D341Med (cell line): Measurements from ENCODE around the gene GALNT2.

ENCODE experiments used
- DNase-seq: peaks from one replicate; pipeline ENCODE4 v3.0.0; 2012; ENCODE audit warnings: low spot score

GALNT2 gene

DNA sequence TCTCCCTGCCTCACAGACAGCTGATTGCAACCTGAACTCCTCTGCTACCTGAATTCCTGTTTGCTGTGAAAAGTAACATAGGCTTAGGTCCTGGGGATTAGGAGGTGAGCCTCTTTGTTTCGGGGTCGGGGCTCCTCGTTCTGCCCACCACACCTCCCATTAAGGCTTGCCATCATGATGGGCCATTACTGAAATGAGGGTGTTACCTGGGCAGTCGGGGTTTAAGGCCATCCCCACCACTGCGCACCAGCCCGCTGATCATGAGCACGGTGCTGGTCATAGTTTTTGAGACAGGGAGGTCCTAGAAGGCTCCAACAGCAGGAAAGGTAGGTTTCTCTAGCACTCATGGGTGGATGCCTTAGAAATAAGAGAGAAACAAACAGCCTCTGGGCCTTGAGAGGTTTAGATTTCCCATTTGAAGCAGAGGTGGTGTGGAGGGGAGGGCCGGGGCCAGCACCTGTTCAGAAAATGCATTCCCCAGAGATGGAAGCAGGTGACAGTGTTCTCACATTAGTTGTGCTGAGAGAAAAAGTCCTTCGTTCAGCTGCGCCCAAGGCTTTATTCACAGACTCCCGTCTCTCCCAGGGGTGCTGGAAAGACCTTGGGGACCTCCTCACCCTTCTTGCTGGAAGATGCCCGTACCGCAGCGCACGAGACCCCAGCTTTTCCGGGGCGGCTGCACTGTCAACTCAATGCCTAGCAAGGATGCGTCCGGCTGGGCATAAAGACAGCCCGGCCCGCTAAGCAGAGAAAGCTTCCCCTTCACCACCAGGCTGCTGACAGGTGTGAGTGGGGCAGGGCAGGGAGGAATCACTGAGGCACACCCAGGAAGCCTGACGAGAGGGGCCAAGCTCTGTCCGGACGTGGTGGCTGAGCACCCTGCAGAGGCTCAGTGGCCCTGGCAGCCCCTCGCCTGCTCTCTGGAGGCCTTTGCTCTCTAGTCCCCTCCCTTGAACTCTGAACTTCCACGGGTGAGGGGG is 233.6 kb downstream of the GALNT2 start:
- DNase-seq = no peak

DNA sequence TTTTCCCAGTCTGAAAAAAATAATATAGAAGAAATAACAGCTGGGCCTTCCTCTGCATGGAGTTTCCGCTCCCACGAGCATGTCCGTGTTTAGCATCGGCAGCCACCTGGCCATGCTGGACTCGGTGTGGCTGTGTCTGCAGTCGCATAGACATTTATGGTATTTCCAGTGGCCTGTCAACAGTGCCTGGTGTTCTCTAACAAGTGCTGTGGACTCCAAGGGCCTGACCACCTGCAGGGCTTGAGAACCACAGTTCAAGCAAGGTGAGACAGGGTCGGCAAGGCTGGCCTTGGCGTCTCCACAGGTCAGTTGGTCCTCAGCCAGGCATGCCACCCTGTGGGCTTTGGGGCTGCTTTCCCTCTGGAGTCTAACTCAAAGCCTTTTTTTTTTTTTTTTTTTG is 234.3 kb downstream of the GALNT2 start:
- DNase-seq = no peak

DNA sequence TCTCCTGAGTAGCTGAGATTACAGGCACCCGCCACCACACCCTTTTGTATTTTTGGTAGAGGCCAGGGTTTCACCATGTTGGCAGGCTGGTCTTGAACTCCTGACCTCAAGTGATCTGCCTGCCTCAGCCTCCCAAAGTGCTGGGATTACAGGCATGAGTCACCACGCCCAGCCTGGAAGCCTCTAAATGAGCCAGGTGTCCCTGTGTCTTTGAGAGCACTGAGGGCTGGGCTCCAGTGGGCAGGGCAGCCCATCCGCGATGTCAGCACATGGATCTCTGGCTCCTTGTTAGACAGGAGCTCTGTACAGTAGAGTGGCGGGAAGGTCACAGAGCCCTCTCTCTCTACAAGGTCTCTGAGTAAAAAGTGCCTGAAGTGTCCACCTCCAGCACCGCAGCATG is 234.8 kb downstream of the GALNT2 start:
- DNase-seq = no peak

DNA sequence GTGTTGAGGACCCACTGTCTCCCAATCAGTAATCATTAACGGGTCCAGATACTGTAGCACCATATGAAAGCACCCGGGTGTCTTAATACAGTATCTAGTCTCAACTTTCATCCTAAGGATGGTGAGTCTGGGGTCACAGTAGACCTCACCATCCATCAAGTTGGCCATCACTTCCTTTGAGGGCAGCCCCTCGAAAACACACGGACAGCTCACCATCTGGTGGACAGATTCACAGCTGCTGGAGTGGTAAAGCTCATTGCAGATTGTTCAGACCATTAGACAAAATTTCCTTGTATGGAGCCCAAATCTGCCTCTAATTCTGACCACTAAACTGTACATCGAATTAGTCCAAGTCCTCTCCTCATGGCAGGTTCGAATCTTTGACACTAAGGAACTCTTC is 236.0 kb downstream of the GALNT2 start:
- DNase-seq = no peak

DNA sequence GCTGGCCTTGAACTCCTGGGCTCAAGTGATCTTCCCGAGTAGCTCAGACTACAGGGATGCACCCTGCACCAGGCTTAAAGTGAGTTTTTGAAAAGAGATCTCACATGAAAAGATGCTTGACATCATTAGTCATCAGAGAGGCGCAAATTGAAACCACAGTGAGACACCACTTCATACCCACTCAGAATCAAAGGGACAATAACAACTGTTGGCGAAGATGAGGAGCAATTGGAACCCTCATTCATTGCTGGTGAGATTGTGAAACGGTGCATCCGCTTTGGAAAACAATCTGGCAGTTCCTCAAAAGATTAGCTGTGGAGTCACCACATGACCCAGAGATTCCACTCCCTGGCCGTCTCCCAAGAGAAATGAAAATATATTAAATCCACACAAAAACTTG is 236.8 kb downstream of the GALNT2 start:
- DNase-seq = no peak

DNA sequence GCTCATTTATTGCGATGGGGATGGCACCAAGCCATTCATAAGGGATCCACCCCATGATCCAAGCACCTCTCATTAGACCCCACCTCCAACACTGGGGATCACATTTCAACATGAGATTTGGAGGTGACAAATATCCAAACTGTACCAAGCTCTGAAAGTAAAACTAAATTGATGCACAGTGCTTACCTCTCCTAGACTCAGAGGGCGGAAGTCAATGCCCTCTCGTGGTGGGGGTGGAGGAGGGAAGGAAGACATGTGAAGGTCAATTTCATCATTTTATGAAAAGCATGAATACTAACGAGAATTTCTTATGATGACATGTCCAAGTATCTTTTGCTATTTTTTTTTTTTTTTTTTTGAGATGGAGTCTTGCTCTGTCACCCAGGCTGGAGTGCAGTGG is 239.1 kb downstream of the GALNT2 start:
- no peak for DNase-seq

DNA sequence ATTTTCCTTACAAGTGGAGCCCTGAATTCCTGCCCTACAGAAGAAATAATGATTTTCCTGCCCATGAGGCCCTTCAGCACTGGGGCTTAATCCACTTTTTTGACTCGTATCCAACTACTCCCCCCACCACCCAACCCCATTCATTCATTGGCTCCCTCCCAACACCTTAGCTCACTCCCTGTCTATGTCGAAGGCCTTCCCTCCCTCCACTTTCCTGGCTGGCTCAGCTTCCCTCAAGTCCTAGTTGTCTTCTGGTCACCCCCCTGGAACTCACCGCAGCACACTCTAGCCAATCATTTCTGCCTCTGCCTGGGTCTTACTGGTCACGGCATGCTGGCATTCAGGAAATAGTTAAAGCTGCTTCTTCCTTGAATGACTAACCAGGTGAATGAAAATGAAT is 240.2 kb downstream of the GALNT2 start:
- DNase-seq = no peak

DNA sequence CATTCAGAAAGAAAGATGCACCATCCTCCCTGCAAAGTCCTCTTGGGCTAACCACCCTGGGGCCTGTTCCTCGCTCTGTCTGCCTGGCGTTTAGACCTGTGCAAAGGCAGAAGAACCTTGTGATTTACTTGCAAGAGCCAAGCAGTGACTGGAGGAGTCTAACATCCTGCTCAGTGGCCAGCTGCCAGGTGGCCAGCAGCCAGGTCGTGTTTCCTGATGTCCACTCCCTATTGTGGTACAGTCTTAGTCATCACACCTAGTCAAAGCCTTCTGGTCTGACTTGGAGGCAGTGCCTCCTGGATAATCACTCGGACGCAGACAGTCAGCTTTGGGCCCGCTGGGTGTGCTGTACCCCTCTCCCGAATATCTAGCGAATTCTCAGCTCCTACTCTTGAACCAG is 241.0 kb downstream of the GALNT2 start:
- no peak for DNase-seq

DNA sequence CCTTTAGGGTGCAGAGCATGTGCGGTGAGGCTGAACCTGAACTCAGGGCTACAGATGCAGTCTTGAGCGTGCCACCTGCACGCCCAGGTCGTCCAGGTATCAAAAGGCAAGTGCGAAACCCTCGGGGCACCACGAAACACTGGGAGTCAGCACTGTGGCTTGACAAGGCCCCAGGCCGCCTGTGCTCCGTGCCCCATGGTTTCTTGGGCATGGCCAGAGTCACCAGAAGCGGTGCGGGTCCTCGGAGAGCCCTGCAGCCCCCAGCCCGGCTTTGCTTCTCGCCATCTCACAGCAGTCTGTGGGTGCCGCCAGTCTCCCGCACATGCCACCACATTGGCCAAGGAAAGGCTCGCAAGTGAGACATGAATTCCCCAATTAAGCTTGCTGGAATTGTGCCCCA is 241.8 kb downstream of the GALNT2 start:
- no peak for DNase-seq

DNA sequence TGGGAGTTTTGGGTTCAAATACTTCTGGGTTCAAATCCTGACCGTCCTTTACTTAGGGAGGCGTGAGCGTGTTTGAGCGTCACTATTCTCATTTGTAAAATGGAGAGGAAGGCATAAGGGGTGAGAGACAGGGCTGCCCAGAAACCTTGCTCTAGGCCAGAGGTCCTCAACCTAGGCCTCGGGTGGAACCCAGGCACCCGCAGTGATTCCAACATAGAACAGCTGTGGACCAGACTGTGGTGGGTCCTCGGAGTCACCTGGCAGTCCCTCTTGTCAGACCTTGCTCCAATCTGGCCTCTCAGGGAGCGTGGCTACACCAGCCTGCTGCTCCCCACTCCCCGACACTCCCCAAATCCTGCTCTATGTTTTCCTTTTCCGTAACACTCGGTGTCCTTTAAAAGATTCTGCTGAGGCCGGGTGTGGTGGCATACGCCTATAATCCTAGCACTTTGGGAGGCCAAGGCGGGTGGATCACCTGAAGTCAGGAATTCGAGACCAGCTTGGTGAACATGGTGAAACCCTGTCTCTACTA is 242.7 kb downstream of the GALNT2 start:
- no peak for DNase-seq

DNA sequence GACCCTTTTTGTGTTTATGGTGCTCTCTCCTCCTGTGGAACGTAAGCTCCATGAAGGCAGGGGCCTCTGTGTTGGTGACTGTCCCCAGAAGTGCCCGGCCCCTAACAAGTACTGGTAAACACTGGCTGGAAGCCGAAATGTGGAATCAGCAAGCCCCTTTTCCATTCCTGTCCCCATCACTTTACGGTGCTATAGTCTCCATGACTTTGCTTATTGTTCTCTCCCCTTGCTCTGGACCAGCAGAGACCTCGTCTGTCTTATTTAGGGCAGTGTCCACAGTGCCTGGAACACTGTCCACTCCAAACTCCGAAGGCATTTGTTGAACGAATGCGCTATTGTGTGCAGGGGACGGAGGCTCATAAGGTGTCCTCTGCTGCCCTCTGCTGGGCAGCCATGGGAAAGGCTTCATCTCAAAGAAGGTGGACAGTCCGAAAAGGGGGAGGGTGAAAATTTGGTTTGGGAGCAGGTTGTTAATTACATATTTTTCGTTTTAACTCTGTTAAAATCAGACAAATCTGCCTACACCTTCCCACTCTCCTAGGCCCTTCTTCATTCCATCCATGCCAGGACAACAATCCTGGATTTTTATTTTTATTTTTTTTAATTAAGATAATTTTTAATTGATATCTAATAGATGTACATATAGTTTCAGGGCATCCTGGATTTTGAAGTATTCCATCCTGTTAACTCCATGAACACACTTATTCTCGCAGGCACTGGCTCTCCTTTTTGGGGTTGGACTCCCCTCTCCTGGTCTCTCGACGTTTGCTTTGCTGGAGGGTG is 243.5 kb downstream of the GALNT2 start:
- peak; percentile 85 for DNase-seq

DNA sequence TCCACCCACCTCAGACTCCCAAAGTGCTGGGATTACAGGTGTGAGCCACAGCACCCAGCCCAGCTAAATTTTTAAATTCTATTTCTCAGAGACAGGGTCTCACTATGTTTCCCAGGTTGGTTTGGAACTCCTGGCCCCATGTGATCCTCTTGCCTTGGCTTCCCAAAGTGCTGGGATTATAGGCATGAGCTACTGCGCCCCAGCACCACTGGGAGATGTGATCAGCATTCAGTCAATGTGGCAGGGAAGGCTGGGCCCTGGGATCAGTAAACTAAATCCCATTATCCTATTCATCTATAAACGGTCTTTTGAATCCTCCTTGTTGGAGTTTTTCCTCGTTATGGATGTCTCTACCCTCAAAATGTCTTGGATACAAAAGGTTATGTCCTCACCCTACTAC is 245.6 kb downstream of the GALNT2 start:
- DNase-seq = no peak

DNA sequence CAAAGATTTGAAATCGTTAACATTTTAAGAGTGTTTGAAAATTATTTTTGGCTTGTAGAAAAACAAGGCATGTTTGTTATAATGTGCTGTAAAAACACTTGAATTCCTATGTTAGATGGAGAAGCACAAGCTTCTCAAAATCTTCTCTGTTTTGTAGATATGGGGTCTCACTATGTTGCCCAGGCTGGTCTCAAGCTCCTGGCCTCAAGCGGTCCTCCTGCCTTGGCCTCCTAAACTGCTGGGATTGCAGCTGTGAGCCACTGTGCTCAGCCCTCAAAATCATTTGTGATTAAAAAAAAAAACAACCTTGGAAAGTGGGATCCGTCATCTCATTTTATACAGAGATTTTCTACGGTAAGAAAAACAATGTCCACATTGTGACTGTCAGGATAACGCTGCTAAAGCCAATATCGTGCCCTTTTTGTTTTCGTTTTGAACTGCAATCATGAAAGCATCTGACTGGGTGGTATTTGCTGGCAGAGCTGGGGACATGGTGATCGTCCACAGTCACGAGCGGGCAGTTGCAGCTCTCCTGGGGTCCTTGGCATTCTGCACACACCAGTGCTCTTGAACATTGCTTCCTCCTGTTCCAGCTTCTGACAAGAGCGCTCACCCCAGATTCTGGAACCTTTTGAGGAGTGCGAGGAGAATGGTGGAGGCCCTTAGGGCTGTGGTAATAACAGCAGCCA is 246.6 kb downstream of the GALNT2 start:
- no peak for DNase-seq

DNA sequence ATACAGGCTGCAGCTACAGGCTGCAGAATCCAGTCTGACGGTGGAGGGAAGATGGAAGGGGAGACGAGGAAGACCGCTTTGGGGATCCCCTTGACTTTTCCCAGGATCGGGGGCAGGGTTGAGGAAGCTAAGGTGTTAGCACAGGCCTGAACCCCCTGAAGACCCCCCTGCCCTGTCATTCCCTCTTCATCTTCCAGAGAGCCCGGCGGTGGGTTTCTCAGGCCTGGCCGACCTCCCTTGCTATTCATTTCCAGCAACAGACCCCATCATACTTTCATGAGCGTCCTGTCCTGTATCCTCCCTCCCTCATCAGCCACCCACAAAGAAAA is 247.1 kb downstream of the GALNT2 start:
- no peak for DNase-seq

DNA sequence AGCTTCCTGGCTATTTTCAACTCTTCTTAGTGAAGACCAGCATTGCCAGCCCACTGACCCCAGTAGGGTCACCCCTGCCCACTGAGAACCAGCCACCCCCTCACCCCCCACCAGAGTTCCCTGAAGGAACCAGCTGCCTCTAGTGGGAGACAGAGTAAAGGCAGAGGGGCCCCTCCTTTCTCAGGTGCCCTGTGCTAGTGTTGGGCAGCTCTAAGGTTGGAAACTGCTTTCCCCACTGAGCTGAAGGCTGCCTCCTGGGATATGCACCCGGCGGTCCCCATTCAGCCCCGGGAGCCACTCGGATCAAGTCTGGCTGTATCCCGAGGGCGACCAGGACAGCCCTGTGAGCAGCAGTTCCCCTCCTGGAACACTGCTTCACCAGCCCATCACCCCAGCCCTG is 248.1 kb downstream of the GALNT2 start:
- no peak for DNase-seq

DNA sequence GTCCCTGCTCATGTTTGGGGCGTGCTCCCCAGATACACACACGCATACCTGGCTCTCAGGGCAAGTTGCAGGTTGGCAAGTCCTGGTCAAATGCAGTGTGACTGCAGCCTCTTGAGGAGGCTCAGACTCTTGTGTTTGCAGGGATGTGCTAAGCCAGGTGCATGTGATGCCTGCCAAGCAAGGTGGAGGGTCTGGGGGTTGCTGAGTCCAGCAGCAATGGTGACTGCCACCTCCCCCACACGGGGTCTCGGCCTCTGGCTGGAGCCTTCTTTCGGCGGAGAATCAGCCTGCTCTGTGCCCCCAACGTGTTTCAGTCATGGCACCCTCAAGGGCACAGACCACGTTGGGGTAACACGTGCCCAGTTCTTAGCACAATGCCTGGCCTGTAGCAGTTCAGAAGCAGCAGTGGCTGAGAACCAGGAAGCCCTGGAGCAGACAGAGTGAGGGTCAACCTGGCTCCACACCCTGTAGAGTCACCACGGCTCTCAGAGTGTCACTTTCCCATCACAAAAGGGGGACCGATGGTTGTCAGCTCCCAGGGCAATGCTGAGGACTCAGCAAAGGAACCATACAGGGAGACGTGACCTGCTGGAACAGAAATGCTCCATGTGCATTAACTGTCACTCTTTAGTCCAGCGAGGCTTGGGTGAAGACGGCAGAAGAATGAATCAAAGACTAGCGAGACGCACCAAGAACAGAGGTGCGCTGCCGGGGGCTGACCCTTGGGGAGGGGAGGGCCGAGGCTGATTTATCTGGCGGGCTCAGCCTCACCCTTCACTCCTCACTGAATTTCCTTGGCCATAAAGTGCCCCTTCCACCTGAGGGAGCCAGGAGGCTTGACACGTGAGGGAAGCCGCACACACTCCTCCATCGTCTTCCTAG is 250.1 kb downstream of the GALNT2 start:
- no peak for DNase-seq

DNA sequence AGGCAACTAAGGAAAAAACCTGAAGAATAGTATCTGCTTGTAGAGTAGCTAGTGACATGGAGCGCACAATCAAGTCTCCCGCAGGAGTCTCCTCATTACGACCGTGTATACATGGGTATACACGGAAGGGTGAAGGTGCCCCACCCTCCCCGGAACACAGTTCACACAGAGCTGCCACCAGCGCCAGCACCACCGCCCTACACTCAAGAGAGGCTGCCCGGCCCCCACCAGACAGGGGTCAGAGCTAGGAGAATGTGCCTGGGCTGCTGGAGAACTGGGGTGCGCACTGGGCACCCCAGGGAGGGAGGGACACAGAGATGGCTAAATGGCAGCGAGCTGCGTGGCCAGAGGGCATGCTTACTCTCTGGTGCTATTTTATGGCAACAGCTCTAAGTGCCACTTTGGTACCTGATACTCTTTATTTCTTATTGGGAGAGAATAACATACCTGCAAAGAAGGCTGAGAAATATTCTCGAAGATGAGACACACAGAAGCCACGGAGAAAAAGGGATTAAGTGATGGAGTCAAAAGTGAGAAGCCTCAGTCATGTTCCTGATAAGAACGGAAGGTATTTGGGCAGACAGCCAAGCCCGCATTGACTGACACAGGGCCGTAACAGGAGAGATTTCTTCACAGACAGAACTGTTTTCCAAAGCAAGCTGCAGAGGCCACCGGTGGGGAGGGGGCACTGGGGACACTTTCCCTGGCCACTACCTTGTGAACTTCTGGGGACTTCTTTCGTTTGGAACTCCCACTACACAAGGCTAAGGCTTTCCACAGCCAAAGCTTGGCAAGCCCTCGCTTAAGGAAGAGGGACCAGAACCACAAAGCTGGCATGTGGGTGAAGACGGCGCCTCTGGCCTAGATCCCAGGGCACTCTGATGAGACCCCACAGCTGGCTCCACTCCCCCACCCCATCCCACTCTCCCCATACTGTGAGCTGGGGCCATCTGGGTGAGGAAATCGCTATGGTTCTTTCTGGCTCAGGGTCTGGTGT is 251.1 kb downstream of the GALNT2 start:
- no peak for DNase-seq

DNA sequence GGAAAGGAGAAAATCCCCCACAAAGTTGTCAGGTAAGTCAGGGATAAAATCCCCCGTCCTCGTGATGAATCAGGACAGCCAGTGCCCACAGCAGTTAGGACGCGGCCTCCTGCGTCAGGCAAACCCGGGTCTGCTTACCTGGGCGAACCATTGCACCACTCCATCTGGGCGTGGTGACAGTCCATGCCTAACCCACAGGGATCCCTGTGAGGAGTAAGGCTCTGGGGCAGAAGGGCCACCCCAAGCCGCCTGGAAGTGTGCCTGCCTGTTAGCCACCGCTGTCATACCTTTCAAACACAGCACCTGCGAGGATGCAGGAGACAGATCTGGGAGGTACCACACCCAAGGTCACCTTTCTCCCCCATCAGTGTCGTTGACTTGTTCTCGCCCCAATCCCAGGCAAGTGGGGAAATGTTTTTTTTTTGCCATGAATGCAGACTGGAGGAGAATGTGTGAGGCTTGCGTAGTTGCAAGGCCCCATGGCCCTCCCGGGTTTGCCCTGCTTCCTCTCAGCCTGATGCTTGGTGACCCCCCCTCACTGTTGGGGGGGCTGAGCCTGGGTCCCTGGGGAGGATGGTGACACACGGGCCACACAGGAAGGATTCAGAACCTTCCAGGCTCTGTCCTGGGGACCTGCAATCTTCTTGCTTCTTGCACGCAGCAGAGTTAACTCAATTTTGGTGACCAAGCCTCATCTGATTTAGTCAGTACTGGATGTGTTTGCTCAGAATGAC is 252.1 kb downstream of the GALNT2 start:
- no peak for DNase-seq

DNA sequence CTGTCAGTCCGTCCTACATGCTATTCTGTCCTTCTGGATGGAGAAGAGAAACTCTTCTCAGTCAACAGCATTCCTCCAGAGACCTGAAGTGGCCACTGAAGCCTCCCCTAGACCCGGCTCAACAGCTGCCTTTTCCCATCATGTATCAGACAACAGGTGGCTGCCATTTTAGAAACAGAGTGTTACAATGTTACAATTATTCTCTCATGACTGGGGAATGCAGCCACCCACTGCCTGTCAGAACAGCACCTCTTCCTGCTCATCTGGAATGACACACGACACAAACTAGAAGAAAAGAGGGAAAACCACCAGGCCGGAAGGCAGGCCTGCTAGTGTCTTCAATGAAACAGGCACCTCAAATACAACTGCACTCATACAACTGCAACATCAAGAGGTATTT is 253.8 kb downstream of the GALNT2 start:
- DNase-seq = no peak

DNA sequence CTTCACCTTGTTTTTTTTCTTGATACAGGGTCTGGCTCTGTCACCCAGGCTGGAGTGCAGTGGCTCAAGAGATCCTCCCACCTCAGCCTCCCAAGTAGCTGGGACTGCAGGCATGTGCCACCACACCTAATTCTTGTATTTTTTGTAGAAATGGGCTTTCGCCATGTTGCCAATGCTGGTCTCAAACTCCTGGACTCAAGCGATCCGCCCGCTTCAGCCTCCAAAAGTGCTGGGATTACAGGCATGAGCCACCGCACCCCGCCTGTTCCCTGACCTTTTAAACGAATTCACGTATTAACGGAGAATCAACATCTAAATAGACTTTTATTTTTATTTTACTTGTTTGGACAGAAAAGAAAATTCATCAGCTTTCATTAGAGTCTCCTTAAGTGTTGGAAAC is 254.3 kb downstream of the GALNT2 start:
- DNase-seq = no peak
